OCI-LY1 (cell line): ENCODE data around the gene EEFSEC.

ENCODE experiments used
- H2AFZ ChIP-seq: fragments of 200-600 bp; sonication (generic), shearing (Covaris generic); 2 replicates; pipeline ENCODE4 v1.6.0; 2014; ENCODE audit warnings: antibody characterized with exemption, mild to moderate bottlenecking, low read length
- H3F3A ChIP-seq: fragments of 200-600 bp; sonication (generic), shearing (Covaris generic); 2 replicates; pipeline ENCODE4 v1.6.0; 2014; ENCODE audit warnings: mild to moderate bottlenecking, antibody characterized with exemption, low read length, moderate library complexity; ENCODE audit not compliant: insufficient read depth
- H3K27ac ChIP-seq: fragments of 200-600 bp; sonication (generic); 2 replicates; pipeline ENCODE4 v1.5.1; 2014; ENCODE audit warnings: low read length, mixed run types, mild to moderate bottlenecking, low read depth; ENCODE audit not compliant: poor library complexity, severe bottlenecking
- H3K27me3 ChIP-seq: fragments of 200-600 bp; sonication (generic); 2 replicates; pipeline ENCODE4 v1.6.0; 2014; ENCODE audit warnings: antibody characterized with exemption, mild to moderate bottlenecking, low read length, moderate library complexity; ENCODE audit not compliant: insufficient read depth
- H3K36me3 ChIP-seq: fragments of 200-600 bp; sonication (generic); 2 replicates; pipeline ENCODE4 v1.6.1; 2014; ENCODE audit warnings: mild to moderate bottlenecking, antibody characterized with exemption, low read length, moderate library complexity, mixed read lengths; ENCODE audit not compliant: insufficient read depth
- H3K4me1 ChIP-seq: fragments of 200-600 bp; sonication (generic); 2 replicates; pipeline ENCODE4 v1.5.1; 2014; ENCODE audit warnings: mild to moderate bottlenecking, low read length, moderate library complexity; ENCODE audit not compliant: insufficient read depth, severe bottlenecking
- H3K4me2 ChIP-seq: fragments of 200-600 bp; sonication (generic), shearing (Covaris generic); 2 replicates; pipeline ENCODE4 v1.6.1; 2014; ENCODE audit warnings: low read length
- H3K4me3 ChIP-seq: fragments of 200-600 bp; sonication (generic); 2 replicates; pipeline ENCODE4 v1.5.1; 2014; ENCODE audit warnings: low read length, low read depth, mild to moderate bottlenecking, mixed read lengths; ENCODE audit not compliant: poor library complexity, severe bottlenecking
- H3K79me2 ChIP-seq: fragments of 200-600 bp; shearing (Covaris generic); 2 replicates; pipeline ENCODE4 v1.6.1; 2016; ENCODE audit warnings: mixed run types, low read length, mixed read lengths; ENCODE audit not compliant: insufficient read depth
- H3K9ac ChIP-seq: fragments of 200-600 bp; sonication (generic), shearing (Covaris generic); 2 replicates; pipeline ENCODE4 v1.6.1; 2014; ENCODE audit warnings: mild to moderate bottlenecking, low read length, mixed read lengths
- H3K9me2 ChIP-seq: fragments of 200-600 bp; sonication (generic), shearing (Covaris generic); 2 replicates; pipeline ENCODE4 v1.6.1; 2014; ENCODE audit warnings: low read depth, mild to moderate bottlenecking, low read length, mixed read lengths
- H3K9me3 ChIP-seq: fragments of 200-600 bp; shearing (Covaris generic); 2 replicates; pipeline ENCODE4 v1.6.1; 2014; ENCODE audit warnings: low read length, mixed read lengths
- H4K20me1 ChIP-seq: fragments of 200-600 bp; sonication (generic), shearing (Covaris generic); 2 replicates; pipeline ENCODE4 v1.6.0; 2016; ENCODE audit warnings: mild to moderate bottlenecking, low read length; ENCODE audit not compliant: insufficient read depth
- CTCF ChIP-seq: fragments of 200-600 bp; sonication (generic), shearing (Covaris generic); IDR thresholded peaks from 2 replicates; pipeline ENCODE4 v1.5.1; 2017; ENCODE audit warnings: mild to moderate bottlenecking, antibody characterized with exemption, low read length, moderate library complexity, mixed read lengths
- EZH2 ChIP-seq: fragments of 200-600 bp; sonication (generic), shearing (Covaris generic); IDR thresholded peaks from 2 replicates; pipeline ENCODE4 v1.8.0; 2017; ENCODE audit warnings: borderline replicate concordance, mixed run types, mild to moderate bottlenecking, antibody characterized with exemption, low read length, moderate library complexity, mixed read lengths

EEFSEC gene

GRCh38 chr3:128112357-128112968 lies 40.8 kb upstream of the EEFSEC start:
- Histone ChIP-seq H4K20me1 (no peaks in the 10 kb centered on the region), H3K36me3 (peaks cover 78% of the 10 kb centered on the region), H3K4me1 (peaks cover 16% of the 10 kb centered on the region), H3K79me2 (peaks cover 10% of the 10 kb centered on the region; the same call in 1 of the 2 replicates), H3K4me3 (no peak overlapping the region), H3K27ac (no peak overlapping the region), H3K9ac (no peak overlapping the region), H3K27me3 (no peaks in the 10 kb centered on the region), H2AFZ (no peak overlapping the region), H3K9me2 (no peaks in the 10 kb centered on the region), H3K9me3 (no peaks in the 10 kb centered on the region), H3F3A (peaks cover 6% of the 10 kb centered on the region; the same call in 1 of the 2 replicates), H3K4me2 (no peak overlapping the region)
- TF ChIP-seq CTCF (no peak), EZH2 (no peak)

GRCh38 chr3:128113817-128114794 lies 39.2 kb upstream of the EEFSEC start:
- H3K27ac ChIP-seq = peak overlapping the region; percentile 68
- no peak overlapping the region for H2AFZ ChIP-seq
- no peaks in the 10 kb centered on the region for H3K9me3 ChIP-seq
- no peaks in the 10 kb centered on the region for H4K20me1 ChIP-seq
- no peaks in the 10 kb centered on the region for H3K27me3 ChIP-seq
- peaks cover 10% of the 10 kb centered on the region; the same call in 1 of the 2 replicates for H3K79me2 ChIP-seq
- H3K4me3 ChIP-seq = peak overlapping the region; percentile 24
- peaks cover 77% of the 10 kb centered on the region for H3K36me3 ChIP-seq
- no peak for TF ChIP-seq CTCF
- TF ChIP-seq EZH2 = no peak
- peaks cover 6% of the 10 kb centered on the region; the same call in 1 of the 2 replicates for H3F3A ChIP-seq
- H3K4me1 ChIP-seq = peaks cover 16% of the 10 kb centered on the region
- peak overlapping the region; percentile 28; the same call in 1 of the 2 replicates for H3K9ac ChIP-seq
- H3K4me2 ChIP-seq = peak overlapping the region; percentile 40; the same call in 1 of the 2 replicates
- H3K9me2 ChIP-seq = no peaks in the 10 kb centered on the region

- Histone ChIP-seq H3K9ac (peak overlapping the region; percentile 96; the same call in 1 of the 2 replicates), H3F3A (no peaks in the 10 kb centered on the region), H2AFZ (no peak overlapping the region), H4K20me1 (no peaks in the 10 kb centered on the region), H3K4me3 (peak overlapping the region; percentile 94), H3K27ac (no peak overlapping the region), H3K9me2 (no peaks in the 10 kb centered on the region), H3K27me3 (no peaks in the 10 kb centered on the region), H3K36me3 (peaks cover 34% of the 10 kb centered on the region), H3K79me2 (peaks cover 15% of the 10 kb centered on the region), H3K4me1 (peaks cover 19% of the 10 kb centered on the region), H3K4me2 (peak overlapping the region; percentile 77), H3K9me3 (no peaks in the 10 kb centered on the region)
- TF ChIP-seq CTCF (no peak), EZH2 (no peak)
Measured at GRCh38 chr3:128122013-128122412, 31.3 kb upstream of the EEFSEC start.
